Measurements from ENCODE around the gene RHBDD1.

- no peak for TF ChIP-seq CTCF (conservative IDR thresholded peaks at IDR 0.05)
- no peak for TF ChIP-seq ZFX (IDR thresholded peaks at IDR 0.05)
Observed at GRCh38 chr2:226983895-226984749, 148.3 kb downstream of the RHBDD1 start.
